Testis (tissue), 3 donors: ENCODE measurements around the gene ANK2. TPM values are rescaled to one million over a fixed set of nuclear protein-coding genes. Genes with fewer than 3 reads are reported as not detected.

Source experiments
- DNase-seq: peaks from one replicate; pipeline ENCODE4 v3.0.0-alpha.2; 2019
- H3K27ac ChIP-seq, 2 donors: fragments of 200-600 bp; sonication (generic); one replicate each; pipeline ENCODE4 v1.5.1; 2019
- H3K27me3 ChIP-seq: fragments of 200-600 bp; sonication (generic); one replicate; pipeline ENCODE4 v1.5.1; 2019
- H3K36me3 ChIP-seq: fragments of 200-600 bp; sonication (generic); one replicate; pipeline ENCODE4 v1.5.1; 2017; ENCODE audit warnings: low read depth; ENCODE audit errors: missing control alignments
- H3K4me1 ChIP-seq: fragments of 200-600 bp; sonication (generic); one replicate; pipeline ENCODE4 v1.5.1; 2019
- H3K4me3 ChIP-seq, 2 donors: fragments of 200-600 bp; sonication (generic); one replicate each; pipeline ENCODE4 v1.5.1; 2017 to 2019
- H3K9me3 ChIP-seq: fragments of 200-600 bp; sonication (generic); one replicate; pipeline ENCODE4 v1.5.1; 2017
- CTCF ChIP-seq, 3 experiments: fragments of 450-650 bp in 2 of 3; fragments of 200-600 bp in 1 of 3; sonication (generic) in 1 of 3; IDR thresholded peaks; one replicate each; pipeline ENCODE4 v1.5.1; 2016 to 2019; ENCODE audit warnings: antibody characterized with exemption in 3 of 3, mild to moderate bottlenecking in 2 of 3, moderate library complexity in 1 of 3
- POLR2A ChIP-seq: fragments of 450-650 bp; IDR thresholded peaks from one replicate; pipeline ENCODE4 v1.6.1; 2017; ENCODE audit warnings: antibody characterized with exemption, mild to moderate bottlenecking, moderate library complexity
- WGBS, 2 donors: methylation state at CpG; one replicate each; pipeline ENCODE4 v1.1.5; 2018; 5-methylcytosine and 5-hydroxymethylcytosine counted together
- intact Hi-C: fragments of 100-400 bp; cut with DNase I; formaldehyde crosslinking; loops from one replicate; pipeline ENCODE4 v1.15.1; 2023; ENCODE audit warnings: low total_unique reads
- polyA plus RNA-seq: library from polyadenylated mRNA; stranded (reverse); fragments of 350-450 nt; fragmentation: Illumina TruSeq; extraction: RNeasy Lipid Tissue Mini Kit (QIAGEN cat#74804); gene quantifications from one replicate; pipeline ENCODE4 v1.2.3, GENCODE V29; 2014; ENCODE audit warnings: low read depth, low replicate concordance; ENCODE audit not compliant: insufficient read depth
- total RNA-seq, 2 donors: library from RNA; depleted of rRNA; stranded (reverse); fragments of >200 nt; gene quantifications; one replicate each; pipeline ENCODE4 v1.2.3, GENCODE V29; 2016

Gene ANK2
- total and polyA plus RNA-seq, 3 donors from 2014 or later: 28.0 to 40.0 (median 28.6) TPM

GRCh38 chr4:113071274-113071673 lies 21.8 kb downstream of the ANK2 start:
- no peak for DNase-seq
- TF ChIP-seq CTCF (IDR thresholded peaks at IDR 0.05) (no peak), POLR2A (no peak)
- Histone ChIP-seq H3K36me3 (no peaks in the 10 kb centered on the region), H3K27ac (no peak overlapping the region), H3K27me3 (no peaks in the 10 kb centered on the region), H3K4me1 (no peaks in the 10 kb centered on the region), H3K9me3 (no peaks in the 10 kb centered on the region), H3K4me3 (no peak overlapping the region)
- WGBS, 2 donors: 97 to 99% methylated on average over 4 of the region's 4 CpGs
- intact Hi-C loops: no loop called here

DNA sequence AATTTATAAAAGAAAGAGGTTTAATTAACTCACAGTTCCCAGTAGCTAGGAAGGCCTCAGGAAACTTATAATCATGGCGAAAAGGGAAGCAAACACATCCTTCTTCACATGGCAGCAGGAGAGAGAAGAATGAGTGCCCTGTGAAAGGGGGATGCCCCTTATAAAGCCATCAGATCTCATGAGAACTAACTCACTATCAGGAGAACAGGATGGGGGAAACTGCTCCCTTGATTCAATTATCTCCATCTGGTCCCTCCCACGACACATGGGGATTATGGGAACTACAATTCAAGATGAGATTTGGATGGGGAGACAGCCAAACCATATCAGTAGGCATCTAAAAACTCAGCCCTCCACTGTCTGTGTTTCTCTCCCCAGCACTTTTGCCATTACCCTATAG lies 22.4 kb downstream of the ANK2 start:
- DNase-seq: no peak
- intact Hi-C loops: no loop called here
- 83 to 92% methylated on average over 2 of the region's 2 CpGs for WGBS, 2 donors
- Histone ChIP-seq H3K36me3 (no peaks in the 10 kb centered on the region), H3K4me3 (no peak overlapping the region), H3K4me1 (no peaks in the 10 kb centered on the region), H3K27ac (no peak overlapping the region), H3K9me3 (no peaks in the 10 kb centered on the region), H3K27me3 (no peaks in the 10 kb centered on the region)
- TF ChIP-seq CTCF (IDR thresholded peaks at IDR 0.05) (no peak), POLR2A (no peak)

DNA sequence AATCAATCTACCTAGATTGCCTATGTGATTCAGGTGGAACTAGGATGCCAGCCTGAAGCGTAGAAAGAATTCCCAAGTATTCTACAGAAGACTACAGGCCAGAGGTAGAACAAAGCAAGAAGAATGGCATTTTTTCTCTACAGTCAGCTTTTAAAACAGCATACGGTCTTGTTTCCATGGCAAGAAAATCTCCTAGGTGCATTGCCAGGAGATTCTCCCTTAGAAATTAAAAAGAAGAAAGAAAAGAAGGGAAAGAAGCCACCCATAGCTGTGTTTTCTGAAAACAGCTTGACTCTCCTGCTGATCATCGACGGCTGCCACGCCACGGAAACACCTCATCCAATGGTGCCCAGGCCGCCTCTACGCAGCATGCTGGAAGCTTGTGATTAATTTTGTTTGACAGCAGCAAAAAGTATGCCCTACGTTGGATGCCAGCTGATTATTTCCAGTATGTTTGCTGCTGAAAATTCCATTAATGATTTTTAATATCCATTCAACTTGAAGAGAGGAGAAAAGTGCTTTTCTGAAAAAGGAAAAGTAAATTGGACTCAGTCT lies 24.1 kb downstream of the ANK2 start:
- intact Hi-C loops: no loop called here
- H3K4me1 ChIP-seq: no peaks in the 10 kb centered on the region
- no peak for DNase-seq
- no peaks in the 10 kb centered on the region for H3K27me3 ChIP-seq
- no peak for TF ChIP-seq CTCF (IDR thresholded peaks at IDR 0.05)
- TF ChIP-seq POLR2A: no peak
- no peak overlapping the region for H3K27ac ChIP-seq
- no peak overlapping the region for H3K4me3 ChIP-seq
- WGBS, 2 donors: 90 to 95% methylated on average over 9 of the region's 9 CpGs
- H3K9me3 ChIP-seq: no peaks in the 10 kb centered on the region
- H3K36me3 ChIP-seq: no peaks in the 10 kb centered on the region

GRCh38 chr4:113077575-113077974 lies 28.1 kb downstream of the ANK2 start:
- Histone ChIP-seq H3K36me3 (no peaks in the 10 kb centered on the region), H3K4me1 (no peaks in the 10 kb centered on the region), H3K4me3 (no peak overlapping the region), H3K9me3 (no peaks in the 10 kb centered on the region), H3K27ac (no peak overlapping the region), H3K27me3 (no peaks in the 10 kb centered on the region)
- 45 to 53% methylated on average over 1 of the region's 1 CpG for WGBS, 2 donors
- DNase-seq: no peak
- intact Hi-C loops: no loop called here
- no peak for TF ChIP-seq CTCF (IDR thresholded peaks at IDR 0.05)
- TF ChIP-seq POLR2A: no peak

DNA sequence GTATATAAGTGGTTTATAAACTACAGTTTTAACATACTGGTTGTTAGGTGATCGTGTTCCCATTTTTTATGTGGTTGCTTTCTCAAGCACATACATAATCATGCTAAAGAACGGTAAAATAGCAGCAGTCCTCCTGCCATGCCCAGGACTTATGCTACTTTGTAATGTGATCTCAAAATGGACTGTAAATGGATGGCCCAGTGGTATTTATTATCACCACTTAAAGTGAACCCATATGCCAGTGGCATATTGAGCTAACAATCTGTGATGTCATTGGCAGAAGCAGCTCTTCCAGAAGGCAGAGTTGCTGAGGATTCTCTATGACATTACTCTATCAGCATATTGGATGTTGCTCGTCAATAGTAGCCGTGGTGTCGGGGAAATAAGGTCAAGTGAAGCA lies 28.6 kb downstream of the ANK2 start:
- Histone ChIP-seq H3K4me3 (no peak overlapping the region), H3K36me3 (no peaks in the 10 kb centered on the region), H3K9me3 (no peaks in the 10 kb centered on the region), H3K27ac (no peak overlapping the region), H3K4me1 (no peaks in the 10 kb centered on the region), H3K27me3 (no peaks in the 10 kb centered on the region)
- WGBS, 2 donors: 93 to 96% methylated on average over 5 of the region's 5 CpGs
- TF ChIP-seq CTCF (IDR thresholded peaks at IDR 0.05) (no peak), POLR2A (no peak)
- no peak for DNase-seq
- intact Hi-C loops: no loop called here
